GM19035 (cell line): ENCODE measurements around the gene TARBP2.

Source experiments
- ATAC-seq: cut with Tn5 transposase; IDR thresholded peaks from one replicate; pipeline ENCODE4 v1.9.1; 2021; ENCODE audit not compliant: unreplicated experiment

TARBP2 gene

DNA sequence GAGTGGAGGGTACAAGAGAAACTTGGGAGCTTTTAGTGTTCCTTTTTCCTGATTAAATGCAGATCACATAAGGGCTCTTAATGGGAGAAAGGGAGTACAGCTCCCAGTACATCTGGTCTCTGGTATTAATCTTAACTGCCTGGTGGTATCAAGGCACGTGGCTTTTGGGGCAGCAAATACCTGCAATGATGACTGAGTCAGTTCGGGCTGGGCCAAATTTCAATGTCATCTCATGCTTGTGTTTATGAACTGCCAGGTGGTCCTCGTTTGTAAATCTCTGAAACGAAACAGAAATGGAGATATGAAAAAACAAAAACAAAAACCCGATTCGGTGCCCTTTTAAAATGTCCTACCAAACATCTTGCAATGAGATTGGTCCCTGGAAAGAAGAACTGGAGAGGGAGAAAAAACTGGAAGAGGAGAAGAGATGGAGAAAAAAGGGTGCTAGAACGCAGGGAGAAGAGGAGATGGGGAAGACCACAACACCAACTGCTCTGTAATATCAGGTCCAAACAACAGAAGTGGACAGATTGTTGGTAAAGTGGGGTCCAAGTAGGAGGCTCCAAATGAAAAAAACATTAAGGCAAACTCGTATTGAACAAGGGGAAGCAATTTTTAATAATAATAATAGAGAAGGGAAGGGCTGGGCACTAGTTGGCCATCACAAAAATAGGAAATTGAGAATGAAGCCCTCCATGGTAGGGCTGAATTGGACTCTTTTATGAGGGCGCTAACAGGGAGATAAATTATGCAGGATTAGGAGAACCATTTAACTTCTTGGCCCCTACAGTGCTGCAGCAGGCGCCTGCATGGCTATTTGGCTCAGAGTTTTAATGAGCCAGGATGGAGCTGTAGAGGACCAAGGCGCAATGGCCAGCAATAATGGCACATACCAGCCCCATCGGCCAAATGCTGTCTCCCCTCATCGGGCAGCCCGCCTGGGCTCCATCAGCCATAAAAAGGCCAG lies 51.6 kb downstream of the TARBP2 start:
- no peak for ATAC-seq
